ENCODE results near the gene APEX1. TPM values are rescaled to one million over a fixed set of nuclear protein-coding genes. Genes with fewer than 3 reads are reported as not detected.

Gene APEX1
- total RNA-seq (2022; extraction: Qiagen RNA extraction), result 252 to 269 TPM (median 255 TPM) in 5 replicates

GRCh38 chr14:20454516-20455354 is at the start of gene APEX1, which contains the start of gene OSGEP:
Gene APEX1 (plus strand): TSS chr14:20455226. CDS start chr14:20455646, 420 bp downstream.
Gene OSGEP (minus strand): TSS chr14:20454812. CDS start chr14:20454683, 129 bp downstream.

GRCh38 chr14:20412876-20413743 is 41.9 kb upstream of the APEX1 start, which contains the start of gene TEP1:
Gene TEP1 (minus strand): TSS chr14:20413501. CDS start chr14:20408439, 5,062 bp downstream.

GRCh38 chr14:20435582-20436362 is 19.3 kb upstream of the APEX1 start, which contains the start of gene KLHL33:
Gene KLHL33 (minus strand): TSS chr14:20436166. CDS start chr14:20435811, 355 bp downstream.

GRCh38 chr14:20461225-20462141 is 6.5 kb downstream of the APEX1 start, which contains the start of gene PIP4P1:
Gene PIP4P1 (minus strand): TSS chr14:20461434. CDS start chr14:20461325, 109 bp downstream.

GRCh38 chr14:20469242-20469889 is 14.3 kb downstream of the APEX1 start, which contains the start of gene PNP:
Gene PNP (plus strand): TSS chr14:20469406. CDS start chr14:20469525, 119 bp downstream.

Other genes with a start within 250 kb of the APEX1 start
- gene OR11H6, start 231.5 kb upstream of the APEX1 start, total RNA-seq (2022; extraction: Qiagen RNA extraction), result not detected in 5 replicates
- gene OR11H7, start 226.2 kb upstream of the APEX1 start, total RNA-seq (2022; extraction: Qiagen RNA extraction), result not detected in 5 replicates
- gene OR11H4, start 215.9 kb upstream of the APEX1 start, total RNA-seq (2022; extraction: Qiagen RNA extraction), result not detected in 5 replicates
- gene TTC5, start 149.3 kb upstream of the APEX1 start, total RNA-seq (2022; extraction: Qiagen RNA extraction), result 15.1 to 23.6 TPM (median 18.9 TPM) in 5 replicates
- 37.6 to 49.3 TPM (median 39.9 TPM) in 5 replicates for gene CCNB1IP1, start 121.9 kb upstream of the APEX1 start, total RNA-seq (2022; extraction: Qiagen RNA extraction)
- 17.5 to 23.7 TPM (median 18.8 TPM) in 5 replicates for gene PARP2, start 111.6 kb upstream of the APEX1 start, total RNA-seq (2022; extraction: Qiagen RNA extraction)
- 8.6 to 11.9 TPM (median 10.5 TPM) in 5 replicates for gene TEP1, start 41.7 kb upstream of the APEX1 start, total RNA-seq (2022; extraction: Qiagen RNA extraction)
- not detected in 5 replicates for gene KLHL33, start 19.1 kb upstream of the APEX1 start, total RNA-seq (2022; extraction: Qiagen RNA extraction)
- gene OSGEP, start 414 bp upstream of the APEX1 start, total RNA-seq (2022; extraction: Qiagen RNA extraction), result 22.0 to 28.1 TPM (median 24.1 TPM) in 5 replicates
- gene PIP4P1, start 6.2 kb downstream of the APEX1 start, total RNA-seq (2022; extraction: Qiagen RNA extraction), result 28.6 to 38.3 TPM (median 32.2 TPM) in 5 replicates
- gene PNP, start 14.2 kb downstream of the APEX1 start, total RNA-seq (2022; extraction: Qiagen RNA extraction), result 144 to 181 TPM (median 147 TPM) in 5 replicates
- 0.15 to 0.39 TPM (median 0.27 TPM) in 5 replicates for gene RNASE10, start 50.3 kb downstream of the APEX1 start, total RNA-seq (2022; extraction: Qiagen RNA extraction)
- not detected in 5 replicates for gene RNASE9, start 105.8 kb downstream of the APEX1 start, total RNA-seq (2022; extraction: Qiagen RNA extraction)
- gene RNASE11, start 132.8 kb downstream of the APEX1 start, total RNA-seq (2022; extraction: Qiagen RNA extraction), result not detected in 5 replicates
- not detected in 5 replicates for gene RNASE12, start 136.2 kb downstream of the APEX1 start, total RNA-seq (2022; extraction: Qiagen RNA extraction)
- not detected in 5 replicates for gene OR6S1, start 186.5 kb downstream of the APEX1 start, total RNA-seq (2022; extraction: Qiagen RNA extraction)
- gene RNASE4, start 229.3 kb downstream of the APEX1 start, total RNA-seq (2022; extraction: Qiagen RNA extraction), result 6.0 to 9.3 TPM (median 6.5 TPM) in 5 replicates
- gene ANG, start 233.5 kb downstream of the APEX1 start, total RNA-seq (2022; extraction: Qiagen RNA extraction), result 8.6 to 11.0 TPM (median 10.1 TPM) in 5 replicates

Data from A549 treated with Mapracorat at 1 μM for 4 hours (cell line).